Stimulated activated naive CD4-positive, alpha-beta T cell treated with Interleukin-2 at 50 U/mL for 16 hours (primary cell): ENCODE measurements around the gene PPP3CA.

ENCODE experiments used
- DNase-seq: peaks from one replicate; lab custom pipeline; 2025; lab: John Stamatoyannopoulos, UW

The PPP3CA gene

DNA sequence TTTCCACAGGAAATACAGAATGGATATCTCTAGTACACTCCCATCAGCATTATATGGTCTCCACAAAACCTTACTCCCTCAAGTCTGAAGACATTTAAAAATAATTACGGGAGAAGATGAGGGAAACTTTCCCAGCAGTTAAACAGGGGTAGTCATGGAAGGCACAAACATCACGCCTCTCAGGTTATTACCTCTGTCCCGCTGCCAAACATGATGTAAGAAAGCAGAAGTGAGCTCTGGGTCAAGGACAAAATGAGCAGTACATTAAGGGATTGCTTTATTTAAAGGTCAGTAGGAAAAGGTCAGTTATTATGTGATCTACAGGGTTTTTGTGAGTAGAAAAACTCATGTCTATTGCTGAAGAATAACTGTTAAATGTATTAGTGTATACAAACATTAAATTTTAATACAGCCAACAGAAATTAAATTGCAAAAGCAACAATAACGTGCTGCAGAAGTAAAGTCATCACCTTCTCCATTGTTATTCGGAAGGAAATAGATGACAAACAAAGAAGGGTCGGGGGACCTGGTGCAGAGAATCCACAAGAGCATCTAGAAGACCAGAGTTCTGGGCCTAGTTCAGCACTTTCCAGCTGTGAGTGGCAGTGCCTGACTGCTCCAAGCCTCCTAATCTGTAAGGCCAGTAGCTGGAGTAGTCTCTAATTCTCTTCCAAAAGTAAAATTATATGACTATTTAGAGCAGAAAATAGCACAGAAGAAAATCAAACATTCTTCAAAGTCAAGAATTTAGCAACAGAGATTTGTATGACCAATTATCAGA lies 171.2 kb downstream of the PPP3CA start:
- no peak for DNase-seq

DNA sequence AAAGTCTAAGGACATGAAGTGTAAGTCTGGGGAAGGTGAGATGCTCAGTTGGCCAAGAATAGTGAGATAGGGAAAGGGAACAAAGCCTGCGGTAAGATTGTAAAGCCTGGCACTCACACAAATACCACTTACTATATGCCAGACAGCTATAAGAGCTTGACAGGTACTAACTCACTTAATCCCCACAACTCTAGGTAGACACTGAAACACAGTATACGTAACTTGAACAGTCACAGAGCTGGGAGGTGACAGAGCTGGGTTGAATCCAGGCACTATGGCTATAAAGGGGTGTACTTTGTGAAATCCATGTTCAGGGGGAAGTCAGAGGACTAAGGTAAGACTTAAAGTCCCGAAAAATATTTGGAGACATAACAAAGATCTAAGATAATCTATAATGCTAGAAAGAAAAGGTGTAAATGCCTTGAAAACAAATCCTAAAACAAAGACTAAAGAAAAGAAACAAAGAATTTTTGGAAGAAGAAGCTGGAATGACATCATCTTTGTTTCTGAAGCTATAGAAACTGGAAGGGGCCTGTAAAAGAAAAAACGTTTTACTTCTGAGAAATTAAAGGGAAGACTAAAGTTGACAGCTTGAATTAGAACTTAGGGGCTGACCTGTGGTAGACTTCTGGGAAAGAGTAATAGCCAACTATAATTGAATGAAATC lies 172.5 kb downstream of the PPP3CA start:
- no peak for DNase-seq

DNA sequence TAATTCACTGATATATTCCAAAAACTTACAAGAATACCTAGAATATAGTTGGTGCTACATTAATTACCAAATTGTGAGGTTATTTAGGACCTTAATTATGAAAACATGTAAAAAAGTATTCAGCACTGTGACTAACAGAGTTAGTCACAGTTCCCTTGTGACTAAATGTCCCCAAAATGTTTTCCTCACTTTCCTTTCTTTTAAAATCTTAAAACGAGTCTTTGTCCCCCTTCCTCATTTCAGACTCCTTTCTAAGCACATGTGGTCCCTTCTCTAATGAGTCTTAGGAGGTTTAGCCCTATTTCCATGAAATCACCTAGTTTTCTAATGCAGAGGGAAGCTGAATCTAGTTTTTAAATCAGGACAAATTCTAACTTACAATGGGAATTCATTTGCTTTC lies 175.0 kb downstream of the PPP3CA start:
- no peak for DNase-seq

DNA sequence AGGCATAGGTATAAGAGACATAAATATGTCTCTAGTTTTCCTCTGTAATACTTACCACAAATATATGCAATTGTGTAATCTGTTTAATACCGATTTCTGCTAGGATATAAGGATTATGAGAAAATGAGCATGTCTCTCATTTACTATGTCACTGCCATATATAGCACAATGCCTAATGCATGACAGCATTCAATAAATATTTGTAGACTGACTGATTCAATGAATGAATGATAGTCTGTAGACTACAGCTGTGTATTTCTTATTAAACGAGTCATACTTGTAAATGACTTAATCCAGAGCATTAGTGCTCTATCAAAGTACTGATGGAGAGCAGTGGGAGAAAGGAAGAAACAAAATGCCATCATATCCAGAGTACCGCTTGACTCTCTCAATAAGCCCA lies 175.6 kb downstream of the PPP3CA start:
- no peak for DNase-seq

DNA sequence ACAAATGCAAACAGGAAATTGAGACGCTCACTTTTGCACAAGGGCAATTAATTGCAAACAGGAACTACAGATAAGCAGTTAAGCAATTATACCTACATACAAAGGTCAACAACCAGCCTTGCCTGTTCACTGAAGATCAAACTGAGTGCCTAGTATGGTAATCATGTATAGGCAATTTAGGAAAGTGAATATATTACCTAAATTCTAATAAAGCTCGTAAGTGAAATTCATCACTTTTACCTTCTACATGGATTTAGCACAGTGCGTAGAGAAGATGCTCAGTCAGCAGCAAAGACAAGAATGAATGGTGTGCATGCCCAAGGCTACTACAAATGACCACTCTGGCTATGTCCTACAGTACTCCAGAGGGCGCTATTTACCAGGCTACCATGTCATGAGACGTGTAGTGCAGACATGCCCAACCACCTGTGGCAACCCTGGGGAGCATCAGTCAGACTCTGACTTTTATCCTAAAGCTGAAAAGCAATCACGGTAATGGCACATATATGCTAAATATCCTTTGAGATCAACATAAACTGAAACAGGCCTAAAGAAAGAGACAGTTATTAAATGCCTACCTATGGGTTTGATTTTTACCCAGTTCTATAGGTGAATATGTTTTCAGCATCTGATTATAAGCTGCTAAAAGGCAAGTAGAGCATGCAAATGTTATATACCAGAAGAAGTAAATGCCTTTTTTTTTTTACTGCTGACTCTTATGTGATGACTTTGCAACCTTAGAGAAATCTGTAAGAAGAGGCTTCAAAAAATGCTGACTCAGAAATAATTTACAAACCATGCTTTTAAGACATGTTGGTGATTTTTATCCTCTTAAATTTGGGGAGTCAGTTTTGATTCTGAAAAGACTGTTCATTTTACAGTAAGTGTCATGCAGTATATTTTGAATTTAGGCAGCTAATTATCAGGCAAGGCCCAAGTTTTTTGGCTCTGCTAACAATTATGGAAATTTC lies 178.0 kb downstream of the PPP3CA start:
- DNase-seq, result peak; percentile 29

DNA sequence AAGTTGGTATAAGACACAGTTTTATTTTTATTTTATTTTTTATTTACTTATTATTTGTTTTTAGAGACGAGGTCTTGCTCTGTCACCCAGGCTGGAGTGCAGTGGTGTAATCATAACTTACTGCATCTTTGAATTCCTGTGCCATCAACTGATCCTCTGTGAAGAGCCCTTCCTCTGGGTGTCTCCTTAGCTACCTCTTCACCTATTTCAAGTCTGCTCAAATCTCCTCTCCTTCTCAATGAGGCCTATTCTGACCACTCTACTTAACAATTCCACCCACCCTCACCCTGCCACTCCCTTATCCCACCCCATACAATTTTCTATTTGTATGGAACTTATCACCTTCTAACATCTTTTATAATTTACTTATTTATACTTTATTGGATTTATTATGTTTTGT lies 183.4 kb downstream of the PPP3CA start:
- DNase-seq, result no peak

DNA sequence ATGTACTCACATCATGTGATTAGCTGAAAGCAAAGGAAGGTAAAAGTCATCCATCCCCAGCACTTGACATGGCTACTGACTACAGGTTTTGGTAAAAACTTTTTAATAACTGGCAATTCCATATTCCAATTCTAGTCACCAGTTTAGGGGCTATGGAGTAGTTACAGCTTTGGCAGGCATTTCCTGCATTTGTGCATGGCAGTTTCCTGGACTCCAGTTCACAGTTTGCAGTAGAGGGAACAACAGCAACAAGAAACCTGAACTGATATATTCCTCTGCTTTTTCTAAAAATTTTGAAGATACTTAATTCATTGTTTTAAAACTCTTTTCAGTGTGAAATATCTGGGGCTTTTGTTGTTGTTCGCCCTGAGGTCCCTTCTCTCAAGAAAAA lies 184.3 kb downstream of the PPP3CA start:
- no peak for DNase-seq

DNA sequence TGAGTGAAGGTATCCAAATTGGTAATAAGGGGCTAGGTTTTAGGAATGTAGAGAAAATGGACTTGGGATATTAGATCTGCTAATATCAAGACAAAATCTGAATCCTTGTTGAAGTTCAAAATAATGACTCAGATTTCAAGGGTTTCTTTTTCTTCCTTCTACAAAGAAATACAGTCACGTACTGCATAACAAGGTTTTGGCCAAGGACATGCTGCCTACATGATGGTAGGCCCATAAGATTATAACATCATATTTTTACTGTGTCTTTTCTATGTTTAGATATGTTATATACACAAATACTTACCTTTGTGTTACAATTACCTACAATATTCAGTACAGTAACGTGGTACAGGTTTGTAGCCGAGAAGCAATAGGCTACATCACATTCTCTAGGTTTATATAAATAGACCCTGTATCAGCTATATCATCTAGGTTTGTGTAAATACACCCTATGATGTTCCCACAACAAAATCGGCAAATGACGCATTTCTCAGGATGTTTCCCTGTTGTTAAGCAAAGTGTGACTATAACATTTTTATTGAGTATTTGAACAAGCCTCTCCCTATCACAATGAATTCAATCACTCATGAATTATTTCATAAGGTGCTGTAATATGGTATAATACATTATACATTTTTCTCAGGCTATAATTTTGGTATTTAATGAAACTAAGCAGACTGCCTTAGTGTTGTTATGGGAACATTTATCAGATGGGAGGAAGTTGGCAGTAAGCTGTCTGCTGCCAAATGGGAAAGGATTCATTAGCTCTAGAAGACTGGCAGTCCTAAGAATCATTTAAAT lies 186.3 kb downstream of the PPP3CA start:
- DNase-seq, result no peak

DNA sequence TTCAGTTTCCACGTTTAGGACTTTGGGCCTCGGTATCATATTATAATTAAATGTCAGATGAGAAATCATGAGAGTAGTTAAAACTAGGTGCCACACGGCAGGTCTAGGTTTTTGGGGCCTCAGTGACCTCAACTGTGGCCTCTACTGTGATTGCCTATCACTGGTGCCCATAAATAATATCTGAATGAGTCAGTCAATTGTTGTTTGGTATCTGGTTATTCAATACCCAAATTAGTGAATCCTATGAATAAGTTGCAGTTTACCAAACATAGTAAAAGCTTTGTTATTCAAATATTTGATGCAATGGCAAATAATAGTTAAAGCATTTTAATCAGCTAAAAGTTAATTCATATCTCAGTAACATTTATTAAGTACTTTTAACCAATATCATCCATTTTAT lies 188.8 kb downstream of the PPP3CA start:
- no peak for DNase-seq

DNA sequence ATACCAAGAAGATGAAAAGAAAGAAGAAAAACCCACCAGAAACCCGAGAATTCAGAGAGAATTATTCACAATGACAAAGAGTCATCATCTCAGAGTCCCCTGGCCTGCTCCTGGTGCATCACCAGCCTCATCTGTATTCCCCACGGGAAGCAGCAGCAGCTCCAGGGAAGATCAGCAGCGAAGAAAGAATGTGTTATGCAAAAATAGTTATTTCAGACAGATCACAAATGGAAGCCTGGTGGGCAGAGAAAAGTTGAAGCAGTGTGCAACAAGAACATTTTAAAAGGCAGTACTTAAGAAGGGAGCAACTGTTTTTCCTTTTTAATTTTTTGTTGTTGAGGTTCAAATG lies 189.2 kb downstream of the PPP3CA start:
- no peak for DNase-seq

DNA sequence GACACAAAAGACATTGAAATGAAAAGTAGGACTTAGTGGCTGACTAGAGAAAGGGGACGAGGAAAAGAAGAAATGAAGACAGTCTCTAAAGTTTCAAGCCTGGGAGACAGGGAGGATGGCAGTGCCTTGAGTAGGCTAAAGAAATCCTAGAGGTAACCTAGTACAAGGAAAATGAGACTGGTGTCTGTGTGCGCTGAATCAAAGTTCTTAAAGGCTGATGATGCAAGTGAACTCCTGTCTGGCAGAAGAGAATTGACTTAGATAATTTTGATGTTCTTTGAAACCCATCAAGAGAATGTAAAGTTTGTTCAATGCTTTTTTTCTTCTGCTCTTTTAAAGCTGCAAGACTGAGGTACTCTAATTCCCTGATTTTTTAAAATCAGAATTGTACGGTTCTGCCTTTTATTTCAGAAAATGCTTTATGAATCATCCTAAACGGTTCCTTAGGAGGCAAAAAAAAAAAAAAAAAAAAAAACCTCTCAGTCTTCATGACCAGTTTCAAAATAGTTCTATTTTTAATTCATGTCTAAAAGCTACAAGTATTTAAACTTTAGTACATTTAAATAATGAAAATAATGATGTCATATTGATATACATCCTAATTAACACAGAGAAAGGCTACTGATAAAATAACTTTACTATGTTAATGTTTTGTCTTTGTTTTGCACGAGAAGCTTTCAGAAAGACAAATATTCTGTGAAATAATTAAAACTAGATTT lies 189.8 kb downstream of the PPP3CA start:
- no peak for DNase-seq

DNA sequence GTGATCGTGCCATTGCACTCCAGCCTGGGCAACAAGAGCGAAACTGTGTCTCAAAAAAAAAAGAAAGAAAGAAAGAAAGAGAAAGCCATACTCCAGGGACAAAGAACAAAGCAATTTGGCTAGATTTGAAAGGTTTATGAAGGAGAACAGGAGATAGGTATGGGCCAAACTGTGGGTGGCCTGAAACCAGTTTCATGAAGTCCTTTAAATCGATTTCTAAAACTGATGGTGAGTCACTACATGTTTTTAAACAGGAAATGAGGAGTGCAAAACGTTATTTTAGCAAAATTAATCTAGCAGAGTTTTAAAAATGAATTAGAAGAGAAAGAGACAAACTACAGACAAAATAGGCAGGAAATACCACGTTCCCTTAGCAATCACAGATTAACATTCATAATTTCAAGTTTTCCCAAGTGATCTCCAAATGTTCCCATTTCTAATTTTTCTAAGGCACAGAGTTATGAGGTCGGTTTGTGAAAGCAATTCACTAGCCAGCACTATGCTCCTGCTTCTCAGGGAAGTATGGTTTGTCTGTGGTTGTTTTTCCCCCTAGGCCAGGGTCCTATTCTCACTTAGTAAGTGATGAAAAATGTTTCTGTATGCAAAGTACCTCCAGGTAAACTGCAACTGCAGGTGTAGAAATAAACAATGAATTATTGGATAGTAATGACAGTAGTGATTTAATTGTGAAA lies 190.6 kb downstream of the PPP3CA start:
- DNase-seq, result no peak

DNA sequence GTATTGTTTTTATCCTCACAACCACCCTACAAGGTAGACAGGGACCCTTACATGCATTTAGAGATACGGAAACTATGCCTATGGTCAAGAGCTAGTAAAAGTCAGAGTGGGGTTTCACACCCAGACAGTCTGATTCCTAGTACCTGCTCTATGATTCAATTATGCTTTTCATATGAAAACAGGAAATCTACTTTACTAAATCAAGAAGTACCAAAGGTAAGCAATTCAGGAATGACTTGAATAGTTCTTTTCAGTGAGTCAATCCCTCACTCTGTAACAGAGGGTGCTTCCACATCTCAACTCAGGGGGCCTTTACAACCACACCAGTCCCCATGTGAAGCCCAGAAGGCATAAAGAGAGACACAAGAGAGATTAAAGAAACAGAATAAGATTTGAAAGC lies 191.4 kb downstream of the PPP3CA start:
- peak; percentile 14 for DNase-seq

DNA sequence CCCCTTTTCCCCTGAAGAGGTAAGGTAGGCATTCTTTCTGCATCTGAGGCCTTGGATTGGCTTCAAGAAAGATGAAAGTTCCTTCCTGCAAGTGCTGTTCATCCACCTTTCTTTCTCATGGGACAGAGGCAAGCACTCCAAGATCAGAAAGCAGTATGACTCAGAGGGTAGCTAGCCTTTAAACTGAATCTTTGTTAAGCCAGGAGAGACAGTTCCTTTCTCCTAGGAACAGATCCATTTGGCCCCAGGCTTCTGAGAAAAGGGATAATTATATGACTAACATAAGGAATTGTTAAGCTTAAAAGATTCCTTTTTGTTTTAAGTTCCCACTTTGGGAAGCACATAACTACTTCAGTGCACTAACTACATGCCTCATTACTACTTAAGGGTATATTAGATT lies 192.0 kb downstream of the PPP3CA start:
- no peak for DNase-seq

DNA sequence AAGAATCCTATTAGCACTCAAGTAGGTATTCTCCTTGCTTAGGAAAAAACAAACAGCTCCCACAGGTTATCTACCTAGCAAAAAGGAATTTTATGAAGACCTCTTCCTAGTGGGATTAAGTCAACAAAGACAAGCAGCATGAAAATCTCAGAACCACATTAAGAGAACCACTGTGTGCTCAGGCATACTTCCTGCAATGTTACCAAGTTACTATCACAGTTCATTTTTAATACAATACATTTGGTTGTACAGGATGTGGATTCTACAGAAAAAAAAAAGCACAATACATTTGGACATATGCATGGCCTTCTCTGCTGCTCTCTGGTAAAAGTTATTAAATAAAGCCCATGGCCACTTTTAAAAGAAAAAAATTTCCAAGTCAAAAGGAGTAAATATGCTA lies 193.7 kb downstream of the PPP3CA start:
- no peak for DNase-seq

DNA sequence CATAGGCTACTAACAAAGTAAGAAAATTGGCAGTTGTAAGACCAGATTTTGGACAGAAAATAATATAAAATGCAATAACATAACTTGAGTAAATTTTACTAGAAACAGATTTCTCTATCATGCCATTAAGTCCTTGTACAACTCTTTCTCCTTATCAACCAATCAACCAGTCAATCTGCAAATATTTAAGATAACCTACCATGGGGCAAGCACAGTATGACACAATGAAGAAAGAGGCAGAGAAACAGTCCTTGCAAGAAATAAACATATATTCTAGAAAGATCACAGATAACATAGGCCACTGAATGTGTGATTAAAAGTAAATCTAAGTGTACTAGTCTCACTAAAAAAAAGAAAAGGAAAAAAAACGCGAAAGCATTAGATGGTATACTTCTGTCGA lies 194.8 kb downstream of the PPP3CA start:
- DNase-seq, result no peak

DNA sequence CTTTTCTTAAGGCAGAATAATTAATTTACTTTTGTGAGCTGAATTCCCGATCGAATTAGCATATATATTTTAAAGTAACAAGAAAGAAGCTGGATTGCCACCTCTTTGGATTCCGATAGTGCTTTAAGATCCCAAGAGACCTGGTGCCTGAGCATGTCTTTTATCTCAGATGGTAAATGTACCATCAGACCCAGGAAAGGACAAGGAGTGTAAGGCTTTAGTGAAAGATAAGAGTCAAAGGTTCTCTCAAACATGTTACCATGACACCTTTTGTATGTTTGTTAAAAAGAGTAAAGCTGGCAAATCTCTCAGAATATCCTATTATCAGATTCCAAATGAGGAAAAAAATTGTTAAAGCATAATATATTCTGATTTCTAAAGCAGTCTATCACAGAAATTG lies 198.8 kb downstream of the PPP3CA start:
- no peak for DNase-seq

DNA sequence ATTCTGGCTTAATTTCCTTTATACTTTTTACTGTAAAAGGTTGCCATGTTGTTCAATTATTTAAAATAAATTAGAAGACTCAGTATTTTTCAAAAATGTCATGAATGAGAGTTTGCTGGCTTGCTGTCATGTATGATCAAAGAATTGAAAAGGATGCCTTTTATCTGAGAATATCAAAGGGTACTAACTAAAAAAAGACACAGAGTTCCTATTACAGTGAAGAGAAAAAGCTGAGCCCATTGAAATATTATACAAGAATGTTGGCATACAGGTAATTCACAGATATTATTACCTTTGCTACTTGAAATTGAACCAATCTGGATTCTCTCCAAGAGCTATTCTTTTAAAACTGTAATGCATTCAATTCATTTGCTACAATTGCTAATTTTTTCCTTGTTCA lies 200.0 kb downstream of the PPP3CA start:
- no peak for DNase-seq

DNA sequence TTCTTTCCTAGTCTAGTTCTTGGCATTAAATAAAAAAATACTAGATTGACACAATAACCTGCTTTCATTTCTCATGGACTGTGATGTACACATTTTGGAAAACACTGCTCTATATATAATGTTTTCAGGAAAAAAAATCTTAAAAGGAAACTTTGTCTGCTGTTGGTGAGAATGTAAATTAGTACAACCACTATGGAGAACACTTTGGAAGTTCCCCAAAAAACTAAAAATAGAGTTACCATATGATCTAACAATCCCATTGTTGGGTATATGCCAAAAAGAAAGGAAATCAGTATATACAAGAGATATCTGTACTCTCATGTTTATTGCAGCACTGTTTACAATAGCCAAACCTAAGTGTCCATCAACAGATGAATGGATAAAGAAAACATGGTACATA lies 202.3 kb downstream of the PPP3CA start:
- DNase-seq, result no peak

DNA sequence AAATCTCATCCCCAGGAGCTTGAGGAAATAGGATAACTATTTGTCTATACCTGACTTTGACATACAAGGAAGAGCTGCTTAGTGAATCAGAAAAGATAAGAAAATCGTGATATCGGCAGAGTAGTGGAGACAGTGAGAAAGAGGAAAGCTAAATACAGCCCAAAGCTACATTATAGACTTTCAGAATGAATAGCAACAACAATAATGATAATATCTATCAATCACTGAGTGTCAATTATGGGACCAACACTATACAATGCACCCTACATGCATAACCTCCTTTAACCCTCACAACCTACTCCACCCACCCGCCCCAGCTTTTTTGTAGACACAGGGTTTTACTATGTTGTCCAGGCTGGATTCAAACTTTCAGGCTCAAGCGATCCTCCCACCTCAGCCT lies 205.1 kb downstream of the PPP3CA start:
- no peak for DNase-seq

DNA sequence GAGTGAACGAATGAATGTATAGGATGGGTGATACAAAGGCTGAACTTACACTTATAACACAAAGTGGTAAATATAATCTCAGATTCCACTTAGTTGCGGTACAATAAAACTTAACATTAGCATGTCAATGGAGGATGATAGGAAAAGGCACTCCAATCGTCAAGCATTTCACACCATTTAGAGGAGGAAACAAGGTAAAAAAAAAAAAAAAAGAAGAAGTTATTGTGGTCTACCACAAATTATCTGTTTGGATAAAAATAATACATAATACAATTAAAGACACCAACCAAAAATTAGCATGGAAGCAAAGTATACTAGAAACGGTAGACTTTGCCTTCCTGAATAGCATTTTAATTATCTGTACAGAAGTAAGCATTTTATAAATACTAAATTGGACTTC lies 205.5 kb downstream of the PPP3CA start:
- no peak for DNase-seq
